Transverse colon (tissue), 4 donors: ENCODE data around the gene GCN1. TPM values are rescaled to one million over a fixed set of nuclear protein-coding genes. Genes with fewer than 3 reads are reported as not detected.

ENCODE experiments used
- DNase-seq: peaks from one replicate; pipeline ENCODE4 v3.0.0-alpha.2; 2019
- H3K27ac ChIP-seq, 4 donors: fragments of 200-600 bp; sonication (generic); 2 replicates each; pipeline ENCODE4 v1.5.1; 2016 to 2018; ENCODE audit warnings: inconsistent platforms in 4 of 4
- H3K27me3 ChIP-seq: fragments of 200-600 bp; sonication (generic); 2 replicates; pipeline ENCODE4 v1.5.1; 2017; ENCODE audit warnings: inconsistent platforms
- H3K36me3 ChIP-seq, 4 donors: fragments of 200-600 bp; sonication (generic); 2 replicates each; pipeline ENCODE4 v1.5.1; 2017 to 2019; ENCODE audit warnings: inconsistent platforms in 4 of 4
- H3K4me1 ChIP-seq, 4 donors: fragments of 200-600 bp; sonication (generic); 2 replicates each; pipeline ENCODE4 v1.5.1; 2017 to 2020; ENCODE audit warnings: inconsistent platforms in 4 of 4
- H3K4me3 ChIP-seq, 4 donors: fragments of 200-600 bp; sonication (generic); 1 replicate in 1 of 4; 2 replicates in 3 of 4; pipeline versions ENCODE4 v1.5.1 to v1.6.1; 2017 to 2019; ENCODE audit warnings: inconsistent platforms in 4 of 4
- H3K9me3 ChIP-seq, 2 donors: fragments of 200-600 bp; sonication (generic); 2 replicates each; pipeline ENCODE4 v1.5.1; 2017 to 2019; ENCODE audit warnings: inconsistent platforms in 2 of 2
- EP300 ChIP-seq: sonication (generic); formaldehyde crosslinking; IDR thresholded peaks from one replicate; pipeline ENCODE4 v1.6.1; 2017; ENCODE audit warnings: antibody characterized with exemption, low read depth
- POLR2A ChIP-seq: fragments of 450-650 bp; IDR thresholded peaks from one replicate; pipeline ENCODE4 v1.6.1; 2016; ENCODE audit warnings: antibody characterized with exemption, mild to moderate bottlenecking, moderate library complexity
- POLR2AphosphoS5 ChIP-seq, 3 donors: sonication (generic); formaldehyde crosslinking; IDR thresholded peaks; one replicate each; pipeline ENCODE4 v1.6.1; 2016; ENCODE audit warnings: antibody characterized with exemption in 3 of 3
- WGBS, 2 donors: methylation state at CpG; one replicate each; pipeline ENCODE4 v1.1.5; 2018; ENCODE audit warnings: low coverage in 1 of 2; 5-methylcytosine and 5-hydroxymethylcytosine counted together
- in situ Hi-C, 4 donors: fragments of 200-750 bp; cut with MboI; loops; one replicate each; pipeline versions ENCODE4 v1.15.0 to v1.15.1; 2017; ENCODE audit warnings: low sequenced_read_pairs in 3 of 4, low pct_ligation_motif_present in 1 of 4, low pct_unique_long_range_greater_than_20kb in 1 of 4
- intact Hi-C: fragments of 100-400 bp; cut with DNase I; formaldehyde crosslinking; loops from one replicate; pipeline ENCODE4 v1.15.1; 2023; ENCODE audit warnings: low total_unique reads
- total RNA-seq, 4 donors: library from RNA; depleted of rRNA; stranded (reverse); fragments of >200 nt; gene quantifications; one replicate each; pipeline ENCODE4 v1.1.0, GENCODE V29; 2016
- TF ChIP-seq, protein P1 (sequence below), 5 experiments: fragments of 200-600 bp in 3 of 5; fragments of 450-650 bp in 2 of 5; sonication (generic) in 3 of 5; IDR thresholded peaks; 1 replicate in 2 of 5; 2 replicates in 3 of 5; pipeline ENCODE4 v1.5.1; 2016 to 2017; ENCODE audit warnings: antibody characterized with exemption in 5 of 5, inconsistent platforms in 3 of 5, mild to moderate bottlenecking in 2 of 5, moderate library complexity in 1 of 5

Gene GCN1
- total RNA-seq, 4 donors from 2014 or later: 70.0 to 141 (median 107) TPM

DNA sequence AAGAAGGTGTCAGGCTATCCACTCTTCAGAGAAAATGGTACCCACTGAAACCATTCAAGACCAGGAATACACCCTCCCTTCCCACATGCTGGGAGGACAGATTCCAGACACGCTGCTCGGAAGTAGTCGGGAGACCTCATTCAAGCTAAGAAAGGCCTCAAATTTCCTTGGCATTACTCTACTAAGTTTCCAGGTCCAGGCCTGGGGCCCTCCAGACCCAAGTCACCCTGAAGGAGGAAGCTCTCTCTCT is 33.5 kb upstream of the GCN1 start:
- H3K4me1 ChIP-seq: peaks cover 58 to 94% (median 88%) of the 10 kb centered on the region in 4 donors
- intact Hi-C loops: loop anchor here (2.0 kb wide), 1 partner anchor 37 kb away; the partner anchor contains the start of gene PXN
- no peak for TF ChIP-seq POLR2AphosphoS5 (IDR thresholded peaks at IDR 0.05)
- TF ChIP-seq, protein P1, sequence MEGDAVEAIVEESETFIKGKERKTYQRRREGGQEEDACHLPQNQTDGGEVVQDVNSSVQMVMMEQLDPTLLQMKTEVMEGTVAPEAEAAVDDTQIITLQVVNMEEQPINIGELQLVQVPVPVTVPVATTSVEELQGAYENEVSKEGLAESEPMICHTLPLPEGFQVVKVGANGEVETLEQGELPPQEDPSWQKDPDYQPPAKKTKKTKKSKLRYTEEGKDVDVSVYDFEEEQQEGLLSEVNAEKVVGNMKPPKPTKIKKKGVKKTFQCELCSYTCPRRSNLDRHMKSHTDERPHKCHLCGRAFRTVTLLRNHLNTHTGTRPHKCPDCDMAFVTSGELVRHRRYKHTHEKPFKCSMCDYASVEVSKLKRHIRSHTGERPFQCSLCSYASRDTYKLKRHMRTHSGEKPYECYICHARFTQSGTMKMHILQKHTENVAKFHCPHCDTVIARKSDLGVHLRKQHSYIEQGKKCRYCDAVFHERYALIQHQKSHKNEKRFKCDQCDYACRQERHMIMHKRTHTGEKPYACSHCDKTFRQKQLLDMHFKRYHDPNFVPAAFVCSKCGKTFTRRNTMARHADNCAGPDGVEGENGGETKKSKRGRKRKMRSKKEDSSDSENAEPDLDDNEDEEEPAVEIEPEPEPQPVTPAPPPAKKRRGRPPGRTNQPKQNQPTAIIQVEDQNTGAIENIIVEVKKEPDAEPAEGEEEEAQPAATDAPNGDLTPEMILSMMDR (IDR thresholded peaks at IDR 0.05): no peak
- WGBS, 2 donors: 38% methylated on average over 3 of the region's 3 CpGs; no CpG with 5 or more reads in 1 of the 2 donors
- H3K27ac ChIP-seq: peak overlapping the region; percentile 88 to 92 (median 90)
- H3K27me3 ChIP-seq: no peaks in the 10 kb centered on the region
- in situ Hi-C loops: loop anchor here in 1 of 4 donors (5.0 kb wide), 1 partner anchor 44 kb away; no protein-coding TSS in a partner anchor
- no peak for DNase-seq
- no peak overlapping the region for H3K4me3 ChIP-seq
- H3K36me3 ChIP-seq: peaks cover 0 to under 1% (median 0%) of the 10 kb centered on the region in 4 donors
- no peaks in the 10 kb centered on the region for H3K9me3 ChIP-seq

DNA sequence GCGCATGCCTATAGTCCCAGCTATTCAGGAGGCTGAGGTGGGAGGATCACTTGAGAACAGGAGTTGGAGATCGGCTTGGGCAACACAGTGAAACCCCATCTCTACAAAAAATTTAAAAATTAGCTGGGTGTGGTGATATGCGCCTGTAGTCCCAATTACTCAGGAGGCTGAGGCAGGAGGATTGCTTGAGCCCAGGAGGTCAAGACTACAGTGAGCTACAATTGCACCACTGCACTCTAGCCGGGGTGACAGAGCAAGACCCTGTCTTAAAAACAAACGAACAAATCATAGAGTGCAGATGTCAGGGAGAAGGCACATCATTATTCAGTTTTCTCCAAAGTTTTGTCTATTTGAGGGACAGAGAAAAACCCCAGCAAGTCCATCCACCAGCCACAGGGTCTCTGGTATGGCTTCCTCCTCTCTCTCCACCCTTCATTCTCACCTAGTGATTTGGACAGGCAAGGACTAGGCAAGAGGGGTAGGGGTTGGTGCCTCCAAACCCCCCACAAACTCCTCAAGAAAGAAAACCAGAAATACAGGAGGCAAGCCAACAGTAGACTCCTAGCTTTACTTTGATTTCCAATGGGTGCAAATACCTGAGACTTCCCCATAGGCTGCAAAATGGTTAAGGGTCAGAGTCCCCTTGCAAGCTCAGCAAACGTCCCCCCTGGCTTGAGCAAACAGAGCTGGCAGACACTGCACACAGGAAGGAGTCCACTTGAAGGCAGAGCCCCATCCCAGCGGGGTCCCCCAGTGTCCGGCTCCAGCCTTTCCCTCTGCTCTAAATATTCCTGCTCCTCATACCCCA is 32.9 kb upstream of the GCN1 start:
- Histone ChIP-seq H3K4me1 (peaks cover 57 to 89% (median 84%) of the 10 kb centered on the region in 4 donors), H3K27ac (peak overlapping the region; percentile 88 to 92 (median 90)), H3K36me3 (peaks cover 0 to 5% (median 2%) of the 10 kb centered on the region in 4 donors), H3K4me3 (no peak overlapping the region), H3K9me3 (no peaks in the 10 kb centered on the region), H3K27me3 (no peaks in the 10 kb centered on the region)
- in situ Hi-C loops: loop anchor here in 1 of 4 donors (5.0 kb wide), 1 partner anchor 45 kb away; no protein-coding TSS in a partner anchor
- intact Hi-C loops: loop anchor here (2.0 kb wide), 1 partner anchor 37 kb away; the partner anchor contains the start of gene PXN
- no peak for TF ChIP-seq POLR2A
- TF ChIP-seq POLR2AphosphoS5 (IDR thresholded peaks at IDR 0.05): no peak
- TF ChIP-seq EP300: no peak
- TF ChIP-seq, protein P1 (IDR thresholded peaks at IDR 0.05): no peak
- no peak for DNase-seq
- 81 to 100% methylated on average over 1 to 8 of the region's 8 CpGs for WGBS, 2 donors

DNA sequence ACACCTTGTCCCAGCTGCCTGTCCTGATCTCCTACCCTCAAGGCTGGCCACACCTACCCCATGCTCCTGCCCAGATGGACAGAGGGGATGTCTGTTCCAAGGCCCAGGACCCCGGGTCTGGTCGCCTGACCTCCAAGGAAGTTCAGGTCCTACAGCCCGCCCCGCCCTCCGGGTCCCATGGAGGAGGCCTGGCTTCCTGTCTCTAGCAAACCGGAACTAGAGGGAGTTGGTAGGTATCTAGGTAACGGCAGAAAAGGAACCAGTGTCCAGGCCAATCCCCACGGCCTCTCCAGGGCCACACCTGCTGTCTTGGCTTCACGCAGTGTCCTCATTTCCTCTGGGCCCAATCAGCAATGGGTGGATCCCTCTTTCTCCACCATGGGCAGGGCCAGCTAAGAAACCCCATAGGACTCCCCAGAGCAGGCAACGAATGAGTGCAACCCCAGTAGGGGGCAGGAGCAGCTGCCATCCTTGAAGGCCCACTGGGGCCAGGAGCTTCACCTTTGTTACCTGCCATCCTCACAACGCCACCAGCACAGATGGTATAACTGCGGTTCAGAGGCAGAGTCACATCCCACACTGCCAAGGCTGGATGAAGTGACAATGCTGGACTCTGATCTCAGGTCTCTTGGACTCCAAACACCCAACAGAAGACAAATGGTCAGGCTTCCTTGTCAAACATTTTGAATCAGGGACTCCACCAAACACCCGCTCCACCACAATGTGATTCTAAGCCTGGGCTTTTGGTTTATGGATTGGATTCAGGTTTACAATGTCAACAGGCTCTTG is 31.5 kb upstream of the GCN1 start:
- intact Hi-C loops (no loop called here), in situ Hi-C loops (loop anchor here in 1 of 4 donors (5.0 kb wide), 1 partner anchor 46 kb away; no protein-coding TSS in a partner anchor)
- H3K9me3 ChIP-seq: no peaks in the 10 kb centered on the region
- TF ChIP-seq POLR2AphosphoS5 (IDR thresholded peaks at IDR 0.05) (peak in 2 of 3 donors; percentile 79 to 83), EP300 (no peak), POLR2A (peak; percentile 80)
- TF ChIP-seq, protein P1 (IDR thresholded peaks at IDR 0.05): peak in 3 of 5 experiments; percentile 10 to 52 (median 24)
- peaks cover 48 to 75% (median 70%) of the 10 kb centered on the region in 4 donors for H3K4me1 ChIP-seq
- peak overlapping the region in 3 of 4 donors; percentile 30 to 53 (median 36) for H3K4me3 ChIP-seq
- H3K36me3 ChIP-seq: peaks cover 0 to 19% (median 11%) of the 10 kb centered on the region in 4 donors
- no peaks in the 10 kb centered on the region for H3K27me3 ChIP-seq
- peak overlapping the region; percentile 88 to 92 (median 90) for H3K27ac ChIP-seq
- DNase-seq: peak; percentile 83
- 42% methylated on average over 13 of the region's 13 CpGs; no CpG with 5 or more reads in 1 of the 2 donors for WGBS, 2 donors

DNA sequence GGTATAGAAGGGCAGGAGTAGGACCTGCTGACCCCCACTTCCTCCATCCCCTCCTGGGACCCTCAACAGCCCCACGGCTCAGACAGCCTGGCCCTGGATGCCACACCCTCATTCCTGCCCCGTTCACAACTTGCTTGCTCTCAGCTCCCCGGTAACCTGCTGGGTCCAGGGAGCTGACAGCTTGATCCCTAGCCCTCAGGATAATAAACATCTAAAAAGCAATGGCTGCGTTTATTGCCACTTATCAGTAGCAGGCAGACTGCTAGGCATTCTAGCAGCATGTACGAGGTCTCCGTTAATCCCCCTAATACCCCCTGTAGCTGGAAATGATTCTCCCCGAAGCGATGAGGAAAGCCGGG is 30.7 kb upstream of the GCN1 start:
- Histone ChIP-seq H3K4me3 (peak overlapping the region in 3 of 4 donors; percentile 30 to 53 (median 36)), H3K27me3 (no peaks in the 10 kb centered on the region), H3K4me1 (peaks cover 39 to 66% (median 61%) of the 10 kb centered on the region in 4 donors), H3K9me3 (no peaks in the 10 kb centered on the region), H3K27ac (peak overlapping the region; percentile 88 to 92 (median 90)), H3K36me3 (peaks cover 0 to 26% (median 15%) of the 10 kb centered on the region in 4 donors)
- no peak for TF ChIP-seq POLR2AphosphoS5 (IDR thresholded peaks at IDR 0.05)
- TF ChIP-seq, protein P1 (IDR thresholded peaks at IDR 0.05): peak in 1 of 5 experiments; percentile 17
- no peak for TF ChIP-seq EP300
- no peak for TF ChIP-seq POLR2A
- DNase-seq: peak; percentile 60
- intact Hi-C loops: no loop called here
- in situ Hi-C loops: loop anchor here in 1 of 4 donors (5.0 kb wide), 1 partner anchor 47 kb away; no protein-coding TSS in a partner anchor
- 26% methylated on average over 9 of the region's 9 CpGs; no CpG with 5 or more reads in 1 of the 2 donors for WGBS, 2 donors
